Measurements from ENCODE around the gene MAP4K3. TPM values are rescaled to one million over a fixed set of nuclear protein-coding genes. Genes with fewer than 3 reads are reported as not detected.

The MAP4K3 gene
- total and polyA plus RNA-seq, 9 of the 15 experiments (the other 6 are each of a cell fraction or from before 2014, with no cell fraction given), result 3.1 to 30.0 (median 16.9) TPM

DNA sequence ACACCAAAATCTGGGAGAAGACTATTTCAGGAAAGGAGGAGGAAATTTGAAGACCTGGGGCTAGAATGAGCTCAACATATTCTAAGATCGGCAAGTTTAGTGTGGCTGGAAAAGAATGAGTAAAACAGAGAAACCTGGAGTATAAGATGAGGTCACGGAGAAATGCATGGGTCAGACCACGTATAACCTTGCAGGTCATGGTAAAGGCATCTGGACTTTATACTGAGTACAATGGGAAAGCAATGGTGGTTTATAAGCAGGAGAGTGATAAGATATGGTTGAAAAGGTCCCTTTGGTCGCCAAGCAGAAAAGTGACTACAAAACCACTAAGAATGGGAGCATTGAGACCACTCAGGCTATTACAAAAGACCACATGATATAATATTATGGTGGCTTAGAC is 102.1 kb downstream of the MAP4K3 start:
- no peaks in the 10 kb centered on the region for H4K20me1 ChIP-seq (replicated peaks; ENCODE audit: control insufficient read depth, insufficient read depth, low read length)
- BruUV-seq (replicated peaks), result no TSS peak
- H3K36me3 ChIP-seq (ENCODE audit: control insufficient read depth, insufficient read depth, low read length), result peaks cover 18% of the 10 kb centered on the region
- H3K9me3 ChIP-seq (replicated peaks; ENCODE audit: control insufficient read depth, insufficient read depth, low read depth, low read length), result no peaks in the 10 kb centered on the region
- peaks cover 7 to 10% of the 10 kb centered on the region in 2 experiments; a peak in 2 of 5 replicates for H3K4me1 ChIP-seq (replicated peaks in 1 of 2; ENCODE audit: control insufficient read depth in 2 of 2, insufficient read depth in 2 of 2, low read length in 2 of 2)
- ATAC-seq (no peak), DNase-seq (ENCODE audit: extremely low read depth in 1 of 4, low spot score in 3 of 4) (no peak), FAIRE-seq (no peak)
- intact Hi-C loops (cut with micrococcal nuclease) (loop anchor here (5.0 kb wide), 1 partner anchor 102 kb away; the partner anchor contains the start of gene MAP4K3), in situ Hi-C loops (cut with MboI) (no loop called here)
- H2AFZ ChIP-seq (ENCODE audit: low read depth, low read length), result no peak overlapping the region
- ChIA-PET POLR2A (interaction anchor here (0.6 to 2.1 kb wide), 3 partner anchors 9 to 10 kb away, joined by 3 to 6 read pairs (median 3); no protein-coding TSS in a partner anchor), CTCF (ENCODE audit: low intra/inter-chr PET ratio) (no interaction called here)
- H3K9ac ChIP-seq (ENCODE audit: insufficient read depth in 1 of 2, low read depth in 2 of 2, low read length in 2 of 2), result no peak overlapping the region
- no peak overlapping the region for H3K4me2 ChIP-seq (ENCODE audit: insufficient read depth, low read length)
- no peak overlapping the region for H3K27ac ChIP-seq (ENCODE audit: extremely low read depth, low read depth, low read length)
- H3K79me2 ChIP-seq (ENCODE audit: control insufficient read depth, insufficient read depth, low read length), result peaks cover 8% of the 10 kb centered on the region; the same call in 2 of the 3 replicates
- 75% methylated on average over 4 of the region's 4 CpGs for WGBS (ENCODE audit: insufficient coverage, low coverage, missing lambda C conversion rate)
- no peaks in the 10 kb centered on the region for H3K9me1 ChIP-seq (ENCODE audit: control insufficient read depth, insufficient read depth, low read length)
- H3K4me3 ChIP-seq, result no peak overlapping the region
- no peaks in the 10 kb centered on the region for H3K27me3 ChIP-seq (ENCODE audit: control insufficient read depth in 2 of 2, insufficient read depth in 2 of 2, low read length in 2 of 2)
- TF ChIP-seq ZNF134 (CRISPR knock-in tag; conservative IDR thresholded peaks at IDR 0.05) (no peak), SAFB2 (IDR thresholded peaks at IDR 0.05; ENCODE audit: borderline replicate concordance, low read depth, low read length, severe bottlenecking) (no peak), ATF7 (IDR thresholded peaks at IDR 0.05) (no peak), PTTG1 (tag; IDR thresholded peaks at IDR 0.05; ENCODE audit: low read depth) (no peak), CBX1 (IDR thresholded peaks at IDR 0.05; ENCODE audit: low read depth) (no peak), ZNF583 (CRISPR knock-in tag; IDR thresholded peaks at IDR 0.05) (no peak)
- TF ChIP-seq, protein P1, sequence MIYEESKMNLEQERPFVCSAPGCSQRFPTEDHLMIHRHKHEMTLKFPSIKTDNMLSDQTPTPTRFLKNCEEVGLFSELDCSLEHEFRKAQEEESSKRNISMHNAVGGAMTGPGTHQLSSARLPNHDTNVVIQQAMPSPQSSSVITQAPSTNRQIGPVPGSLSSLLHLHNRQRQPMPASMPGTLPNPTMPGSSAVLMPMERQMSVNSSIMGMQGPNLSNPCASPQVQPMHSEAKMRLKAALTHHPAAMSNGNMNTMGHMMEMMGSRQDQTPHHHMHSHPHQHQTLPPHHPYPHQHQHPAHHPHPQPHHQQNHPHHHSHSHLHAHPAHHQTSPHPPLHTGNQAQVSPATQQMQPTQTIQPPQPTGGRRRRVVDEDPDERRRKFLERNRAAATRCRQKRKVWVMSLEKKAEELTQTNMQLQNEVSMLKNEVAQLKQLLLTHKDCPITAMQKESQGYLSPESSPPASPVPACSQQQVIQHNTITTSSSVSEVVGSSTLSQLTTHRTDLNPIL (CRISPR knock-in tag; IDR thresholded peaks at IDR 0.05), result no peak
